Natural killer cell (primary cell): ENCODE measurements around the gene UBA3. TPM values are rescaled to one million over a fixed set of nuclear protein-coding genes. Genes with fewer than 3 reads are reported as not detected.
A peak's percentile ranks its signal among the peaks of the same experiment; 100 is the strongest.

Source experiments
- ATAC-seq, 3 donors: fragments of 150-1000 bp in 2 of 3; fragments of 200-7000 bp in 1 of 3; cut with Tn5 transposase; 1 replicate in 1 of 3; 2 replicates in 2 of 3; pipeline ENCODE4 v1.10.0; 2021; ENCODE audit warnings: mild to moderate bottlenecking in 2 of 3, moderate library complexity in 2 of 3
- DNase-seq, 2 donors: peaks; one replicate each; pipeline versions ENCODE4 v3.0.0 to v3.0.0-alpha.2; 2013 to 2021; ENCODE audit warnings: mixed read lengths in 1 of 2
- H3K27ac ChIP-seq: one replicate; pipeline ENCODE4 v1.5.1; 2013; ENCODE audit warnings: mild to moderate bottlenecking, low read length
- H3K27me3 ChIP-seq: one replicate; pipeline ENCODE4 v1.6.1; 2013; ENCODE audit warnings: low read length; ENCODE audit not compliant: control insufficient read depth, insufficient read depth
- H3K36me3 ChIP-seq: one replicate; pipeline ENCODE4 v1.6.1; 2013; ENCODE audit warnings: low read length; ENCODE audit not compliant: control insufficient read depth, insufficient read depth
- H3K4me1 ChIP-seq: one replicate; pipeline ENCODE4 v1.6.1; 2013; ENCODE audit warnings: low read length; ENCODE audit not compliant: control insufficient read depth, insufficient read depth
- H3K4me3 ChIP-seq: one replicate; pipeline ENCODE4 v1.5.1; 2013; ENCODE audit warnings: low read length
- H3K9me3 ChIP-seq: one replicate; pipeline ENCODE4 v1.6.1; 2013; ENCODE audit warnings: low read length; ENCODE audit not compliant: control insufficient read depth, insufficient read depth
- H3K27ac Mint-ChIP-seq, 2 donors: one replicate each; pipeline ENCODE4 v1.8.0; 2022; ENCODE audit warnings: mild to moderate bottlenecking in 2 of 2, mixed read lengths in 2 of 2, moderate library complexity in 1 of 2
- H3K27me3 Mint-ChIP-seq, 2 donors: one replicate each; pipeline ENCODE4 v1.8.0; 2022; ENCODE audit warnings: low read depth in 2 of 2, mixed read lengths in 2 of 2
- H3K36me3 Mint-ChIP-seq: one replicate; pipeline ENCODE4 v1.8.0; 2022; ENCODE audit warnings: mixed read lengths
- H3K4me1 Mint-ChIP-seq, 2 donors: one replicate each; pipeline ENCODE4 v1.8.0; 2022; ENCODE audit warnings: mixed read lengths in 2 of 2
- H3K4me3 Mint-ChIP-seq: one replicate; pipeline ENCODE4 v1.8.0; 2022; ENCODE audit warnings: mild to moderate bottlenecking, moderate library complexity, mixed read lengths
- H3K9me3 Mint-ChIP-seq, 2 donors: one replicate each; pipeline ENCODE4 v1.8.0; 2022; ENCODE audit warnings: mixed read lengths in 2 of 2
- CTCF ChIP-seq: fragments of 200-600 bp; IDR thresholded peaks from one replicate; pipeline ENCODE4 v1.8.0; 2022; ENCODE audit warnings: antibody characterized with exemption
- WGBS: methylation state at CpG from one replicate; pipeline ENCODE4 v1.1.7; 2013; ENCODE audit warnings: missing lambda C conversion rate; ENCODE audit not compliant: insufficient coverage; 5-methylcytosine and 5-hydroxymethylcytosine counted together
- intact Hi-C: fragments of 100-400 bp; cut with micrococcal nuclease; formaldehyde crosslinking; loops from one replicate; pipeline ENCODE4 v1.14.2; 2022
- total RNA-seq, 4 donors: library from RNA; stranded (reverse); fragments of 120-200 nt in 1 of 4; gene quantifications; one replicate each; pipeline versions ENCODE4 v1.2.3 to v1.2.4, GENCODE V29; 2013 to 2022

The UBA3 gene
- total RNA-seq, 3 donors from 2014 or later (not counting 1 experiment from before 2014, with no cell fraction given), result 72.0 to 87.7 (median 72.8) TPM

GRCh38 chr3:69016901-69017300 is 63.3 kb downstream of the UBA3 start:
- Histone ChIP-seq H3K4me3 (no peak overlapping the region), H3K27me3 (no peaks in the 10 kb centered on the region), H3K9me3 (no peaks in the 10 kb centered on the region), H3K4me1 (peaks cover 7% of the 10 kb centered on the region), H3K36me3 (peaks cover 11% of the 10 kb centered on the region), H3K27ac (no peak overlapping the region)
- Mint-ChIP-seq H3K36me3 (peaks cover 6% of the 10 kb centered on the region), H3K27me3 (no peaks in the 10 kb centered on the region), H3K4me1 (peaks cover 6 to 13% of the 10 kb centered on the region in 2 donors), H3K9me3 (no peaks in the 10 kb centered on the region), H3K4me3 (no peak overlapping the region), H3K27ac (no peak overlapping the region)
- ATAC-seq, result no peak
- TF ChIP-seq CTCF, result no peak
- WGBS, result 100% methylated on average over 2 of the region's 2 CpGs
- intact Hi-C loops, result no loop called here
- no peak for DNase-seq

GRCh38 chr3:69016102-69016501 is 64.1 kb downstream of the UBA3 start:
- H3K27ac ChIP-seq, result no peak overlapping the region
- 92% methylated on average over 4 of the region's 4 CpGs for WGBS
- no peak for ATAC-seq

GRCh38 chr3:69014022-69014580 is 66.1 kb downstream of the UBA3 start:
- H3K9me3 Mint-ChIP-seq, result no peaks in the 10 kb centered on the region
- Histone ChIP-seq H3K27me3 (no peaks in the 10 kb centered on the region), H3K9me3 (no peaks in the 10 kb centered on the region), H3K36me3 (peaks cover 7% of the 10 kb centered on the region), H3K27ac (peak overlapping the region; percentile 9), H3K4me1 (peaks cover 7% of the 10 kb centered on the region), H3K4me3 (peak overlapping the region; percentile 89)
- DNase-seq (no peak), ATAC-seq (no peak)
- H3K27me3 Mint-ChIP-seq, result no peaks in the 10 kb centered on the region
- 10% methylated on average over 10 of the region's 11 CpGs for WGBS
- peaks cover 6% of the 10 kb centered on the region for H3K36me3 Mint-ChIP-seq
- no peak for TF ChIP-seq CTCF
- H3K4me1 Mint-ChIP-seq, result peaks cover 6 to 13% of the 10 kb centered on the region in 2 donors
- H3K4me3 Mint-ChIP-seq, result peak overlapping the region; percentile 84
- peak overlapping the region; percentile 57 to 82 for H3K27ac Mint-ChIP-seq
- intact Hi-C loops, result no loop called here

More at GRCh38 chr3:69016102-69016501, 64.1 kb downstream of the UBA3 start:
- Histone ChIP-seq H3K9me3 (no peaks in the 10 kb centered on the region), H3K27me3 (no peaks in the 10 kb centered on the region), H3K36me3 (peaks cover 7% of the 10 kb centered on the region), H3K4me3 (no peak overlapping the region), H3K4me1 (peaks cover 7% of the 10 kb centered on the region)
- peaks cover 6% of the 10 kb centered on the region for H3K36me3 Mint-ChIP-seq
- no peak for TF ChIP-seq CTCF
- peaks cover 6 to 13% of the 10 kb centered on the region in 2 donors for H3K4me1 Mint-ChIP-seq
- no peak for DNase-seq
- H3K4me3 Mint-ChIP-seq, result no peak overlapping the region
- H3K9me3 Mint-ChIP-seq, result no peaks in the 10 kb centered on the region
- no peaks in the 10 kb centered on the region for H3K27me3 Mint-ChIP-seq
- intact Hi-C loops, result no loop called here
- no peak overlapping the region for H3K27ac Mint-ChIP-seq
